ENCODE results near the gene HIVEP3.
"Not testable (repeated sequence)": the region's sequence is repeated elsewhere in the genome, so short reads cannot be mapped to it uniquely, and the experiment has no call there.

HIVEP3 gene

DNA sequence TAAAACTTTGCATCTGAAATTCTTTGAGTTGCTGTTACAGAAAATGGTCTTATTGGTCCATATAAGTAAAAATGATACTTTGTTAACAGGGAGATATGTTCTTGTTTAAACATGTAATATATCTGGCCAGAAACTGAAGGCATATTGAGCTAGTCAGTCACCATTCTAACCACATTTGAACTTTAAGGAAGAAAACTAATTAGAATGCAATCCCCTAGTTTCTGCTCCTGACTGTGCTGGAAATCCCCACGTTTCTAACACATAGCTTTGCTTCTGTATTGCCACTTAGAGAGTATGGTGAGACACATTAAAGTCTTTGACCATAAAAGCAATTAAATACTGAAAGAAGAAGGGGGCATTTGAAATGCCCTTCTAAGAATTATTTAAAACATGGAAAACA, 32.1 kb upstream of the HIVEP3 start:
- H3K4me1 ChIP-seq (ENCODE audit: control insufficient read depth, insufficient read depth, low read length, poor library complexity, severe bottlenecking): peaks cover 9% of the 10 kb centered on the region
- no peak overlapping the region for H3K4me3 ChIP-seq (ENCODE audit: extremely low read depth, insufficient read depth, low read length, poor library complexity, severe bottlenecking)
- no peaks in the 10 kb centered on the region for H3K36me3 ChIP-seq (ENCODE audit: control insufficient read depth, insufficient read depth, low read length)
- 40% methylated on average over 1 of the region's 1 CpG; no CpG with 5 or more reads in 1 of the 2 experiments for WGBS, 2 experiments (ENCODE audit: insufficient coverage in 2 of 2)
- peaks cover 5% of the 10 kb centered on the region for H3K9me3 ChIP-seq (ENCODE audit: control insufficient read depth, low read length)
- H3K27ac ChIP-seq (ENCODE audit: low read depth, low read length, severe bottlenecking): no peak overlapping the region

DNA sequence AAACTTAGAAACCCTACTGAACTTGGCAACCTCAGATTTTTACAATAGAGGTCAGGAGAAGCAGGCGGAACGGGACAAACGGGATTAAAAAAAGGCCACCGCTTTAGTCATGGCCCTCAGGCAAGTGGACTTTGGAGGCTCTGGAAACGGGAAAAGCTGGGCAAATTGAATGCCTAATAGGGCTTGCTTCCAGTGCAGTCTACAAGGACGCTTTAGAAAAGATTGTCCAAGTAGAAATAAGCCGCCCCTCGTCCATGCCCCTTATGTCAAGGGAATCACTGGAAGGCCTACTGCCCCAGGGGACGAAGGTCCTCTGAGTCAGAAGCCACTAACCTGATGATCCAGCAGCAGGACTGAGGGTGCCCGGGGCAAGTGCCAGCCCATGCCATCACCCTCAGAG, 27.2 kb upstream of the HIVEP3 start:
- H3K4me3 ChIP-seq (ENCODE audit: extremely low read depth, insufficient read depth, low read length, poor library complexity, severe bottlenecking); H3K4me1 ChIP-seq (ENCODE audit: control insufficient read depth, insufficient read depth, low read length, poor library complexity, severe bottlenecking); H3K36me3 ChIP-seq (ENCODE audit: control insufficient read depth, insufficient read depth, low read length); H3K27ac ChIP-seq (ENCODE audit: low read depth, low read length, severe bottlenecking): not testable (repeated sequence)
- peaks cover 11% of the 10 kb centered on the region for H3K9me3 ChIP-seq (ENCODE audit: control insufficient read depth, low read length)
- WGBS, 2 experiments (ENCODE audit: insufficient coverage in 2 of 2): 92 to 96% methylated on average over 9 to 10 of the region's 10 CpGs

DNA sequence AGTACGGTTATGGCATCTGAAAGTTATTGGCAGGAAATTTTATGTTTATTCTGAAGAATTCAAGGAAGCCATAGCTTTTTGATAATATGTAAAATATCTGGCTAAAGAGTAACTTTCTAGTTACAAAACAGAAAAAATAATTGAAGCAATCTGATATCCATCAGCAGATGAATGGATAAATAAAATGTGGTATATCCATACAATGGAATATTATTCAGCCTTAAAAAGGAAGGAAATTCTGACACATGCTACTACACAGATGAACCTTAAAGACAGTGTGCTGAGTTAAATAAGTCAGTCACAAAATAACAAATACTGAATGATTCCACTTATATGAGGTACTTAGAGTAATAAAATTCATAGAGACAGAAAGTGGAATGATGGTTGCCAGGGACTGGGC, 25.0 kb upstream of the HIVEP3 start:
- Histone ChIP-seq H3K4me1 (ENCODE audit: control insufficient read depth, insufficient read depth, low read length, poor library complexity, severe bottlenecking) (no peaks in the 10 kb centered on the region), H3K4me3 (ENCODE audit: extremely low read depth, insufficient read depth, low read length, poor library complexity, severe bottlenecking) (no peak overlapping the region), H3K9me3 (ENCODE audit: control insufficient read depth, low read length) (peaks cover 6% of the 10 kb centered on the region), H3K36me3 (ENCODE audit: control insufficient read depth, insufficient read depth, low read length) (no peaks in the 10 kb centered on the region), H3K27ac (ENCODE audit: low read depth, low read length, severe bottlenecking) (no peak overlapping the region)
- no CpG with 5 or more reads among the region's 1 CpG for WGBS, 2 experiments (ENCODE audit: insufficient coverage in 2 of 2)

DNA sequence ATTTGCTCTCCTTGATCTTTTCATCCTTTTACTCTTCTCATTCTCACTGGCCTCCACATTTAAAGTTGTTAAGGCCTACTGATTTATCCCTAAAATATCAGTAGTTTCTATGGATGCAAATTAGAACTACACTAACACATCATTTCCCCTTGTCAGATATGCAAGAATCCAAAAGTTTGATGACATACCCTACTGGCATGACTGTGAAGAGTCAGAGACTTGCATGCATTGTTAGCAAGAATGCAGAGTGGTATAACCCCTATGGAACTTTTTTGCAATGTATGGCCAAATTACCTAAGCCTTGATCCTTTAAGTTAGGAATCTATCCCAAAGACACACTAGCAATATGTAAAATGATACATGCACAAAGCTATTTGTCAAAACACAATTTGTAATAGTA, 23.6 kb upstream of the HIVEP3 start:
- H3K27ac ChIP-seq (ENCODE audit: low read depth, low read length, severe bottlenecking): no peak overlapping the region
- no peak overlapping the region for H3K4me3 ChIP-seq (ENCODE audit: extremely low read depth, insufficient read depth, low read length, poor library complexity, severe bottlenecking)
- H3K36me3 ChIP-seq (ENCODE audit: control insufficient read depth, insufficient read depth, low read length): no peaks in the 10 kb centered on the region
- H3K4me1 ChIP-seq (ENCODE audit: control insufficient read depth, insufficient read depth, low read length, poor library complexity, severe bottlenecking): no peaks in the 10 kb centered on the region
- peaks cover 6% of the 10 kb centered on the region for H3K9me3 ChIP-seq (ENCODE audit: control insufficient read depth, low read length)

DNA sequence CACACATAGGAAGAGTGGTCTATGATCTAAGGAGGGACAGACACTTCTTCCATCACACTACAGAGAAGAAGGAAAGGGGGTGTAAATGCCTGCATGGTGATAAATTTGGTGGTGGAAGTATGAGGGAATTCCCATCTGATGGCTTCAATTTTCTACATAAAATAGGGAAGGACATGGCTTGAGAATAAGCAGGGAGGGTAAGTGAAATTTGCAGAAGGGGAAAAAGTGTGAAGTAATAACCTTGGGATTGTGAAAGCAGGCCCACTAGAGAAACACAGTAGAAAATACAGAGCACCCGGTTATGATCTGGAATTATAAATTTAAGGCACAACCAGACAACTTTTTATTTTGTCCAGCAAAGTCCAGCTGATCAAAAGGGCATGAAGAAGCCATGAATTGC, 22.7 kb upstream of the HIVEP3 start:
- WGBS, 2 experiments (ENCODE audit: insufficient coverage in 2 of 2): 83% methylated on average over 1 of the region's 1 CpG; no CpG with 5 or more reads in 1 of the 2 experiments
- no peaks in the 10 kb centered on the region for H3K36me3 ChIP-seq (ENCODE audit: control insufficient read depth, insufficient read depth, low read length)
- H3K9me3 ChIP-seq (ENCODE audit: control insufficient read depth, low read length): peaks cover 6% of the 10 kb centered on the region
- H3K4me1 ChIP-seq (ENCODE audit: control insufficient read depth, insufficient read depth, low read length, poor library complexity, severe bottlenecking): no peaks in the 10 kb centered on the region
- H3K4me3 ChIP-seq (ENCODE audit: extremely low read depth, insufficient read depth, low read length, poor library complexity, severe bottlenecking): no peak overlapping the region
- no peak overlapping the region for H3K27ac ChIP-seq (ENCODE audit: low read depth, low read length, severe bottlenecking)

DNA sequence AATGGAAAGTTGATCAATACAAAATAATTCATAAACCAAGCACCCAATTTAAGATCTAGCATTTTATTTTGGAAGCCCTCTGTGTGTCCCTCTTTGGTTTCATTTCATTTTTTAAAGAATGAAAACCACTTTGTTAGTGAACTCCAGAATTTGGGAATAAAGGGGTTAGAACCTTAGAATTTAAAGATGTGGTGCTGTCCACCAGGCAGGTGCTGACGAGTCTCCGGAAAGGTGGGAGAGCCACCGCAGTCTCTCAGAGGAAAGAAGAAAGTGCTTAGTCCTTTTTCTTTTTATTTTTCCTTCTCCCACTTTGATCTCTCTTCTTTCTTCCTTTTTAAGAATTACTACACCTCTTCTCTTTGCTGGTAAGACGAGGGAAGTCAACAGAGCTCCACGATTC, 20.5 kb upstream of the HIVEP3 start:
- H3K4me3 ChIP-seq (ENCODE audit: extremely low read depth, insufficient read depth, low read length, poor library complexity, severe bottlenecking): no peak overlapping the region
- 50 to 67% methylated on average over 3 of the region's 5 CpGs for WGBS, 2 experiments (ENCODE audit: insufficient coverage in 2 of 2)
- no peak overlapping the region for H3K27ac ChIP-seq (ENCODE audit: low read depth, low read length, severe bottlenecking)
- H3K4me1 ChIP-seq (ENCODE audit: control insufficient read depth, insufficient read depth, low read length, poor library complexity, severe bottlenecking): peaks cover 2% of the 10 kb centered on the region
- H3K9me3 ChIP-seq (ENCODE audit: control insufficient read depth, low read length): peaks cover 3% of the 10 kb centered on the region
- no peaks in the 10 kb centered on the region for H3K36me3 ChIP-seq (ENCODE audit: control insufficient read depth, insufficient read depth, low read length)

DNA sequence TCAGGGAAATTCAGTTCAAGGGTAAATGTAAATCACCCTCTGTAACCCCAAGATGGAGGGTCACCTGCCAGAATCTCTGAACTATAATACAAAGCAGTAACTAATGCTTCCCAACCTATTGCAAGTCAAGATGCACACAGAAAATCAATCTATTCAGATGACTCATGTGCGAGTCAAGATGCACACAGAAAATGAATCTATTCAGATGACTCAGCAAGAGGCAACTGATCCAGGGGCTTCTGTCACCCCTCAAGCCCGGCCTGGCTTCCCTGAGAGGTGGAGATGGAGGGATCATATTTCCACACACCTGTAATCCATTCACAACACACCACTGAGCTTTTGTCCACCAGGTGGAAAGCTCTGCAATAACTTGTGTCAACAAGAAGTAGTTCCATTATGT, 17.4 kb upstream of the HIVEP3 start:
- Histone ChIP-seq H3K9me3 (ENCODE audit: control insufficient read depth, low read length) (no peaks in the 10 kb centered on the region), H3K4me3 (ENCODE audit: extremely low read depth, insufficient read depth, low read length, poor library complexity, severe bottlenecking) (no peak overlapping the region), H3K36me3 (ENCODE audit: control insufficient read depth, insufficient read depth, low read length) (no peaks in the 10 kb centered on the region), H3K27ac (ENCODE audit: low read depth, low read length, severe bottlenecking) (no peak overlapping the region), H3K4me1 (ENCODE audit: control insufficient read depth, insufficient read depth, low read length, poor library complexity, severe bottlenecking) (peaks cover 2% of the 10 kb centered on the region)
- WGBS, 2 experiments (ENCODE audit: insufficient coverage in 2 of 2): no CpG with 5 or more reads among the region's 2 CpGs

DNA sequence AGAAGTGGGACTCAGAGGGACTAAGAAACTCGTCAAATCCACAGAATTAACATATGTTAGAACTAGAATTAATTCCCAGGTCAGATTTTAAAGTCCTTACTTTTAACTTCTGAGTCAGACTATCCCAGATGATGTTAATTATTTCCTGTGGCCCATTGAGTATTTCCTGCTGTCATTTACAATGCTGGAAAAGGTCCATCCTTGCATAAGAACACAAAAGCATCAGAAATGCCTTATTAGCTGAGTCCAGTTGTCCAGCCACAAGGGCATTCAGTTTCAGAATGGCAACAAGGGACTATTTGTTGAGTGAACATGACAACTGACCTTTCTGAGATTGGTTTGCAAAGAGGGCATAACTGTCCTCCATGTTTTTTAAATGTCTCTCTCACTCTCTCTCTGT, 16.5 kb upstream of the HIVEP3 start:
- H3K27ac ChIP-seq (ENCODE audit: low read depth, low read length, severe bottlenecking): no peak overlapping the region
- no peak overlapping the region for H3K4me3 ChIP-seq (ENCODE audit: extremely low read depth, insufficient read depth, low read length, poor library complexity, severe bottlenecking)
- H3K4me1 ChIP-seq (ENCODE audit: control insufficient read depth, insufficient read depth, low read length, poor library complexity, severe bottlenecking): peaks cover 2% of the 10 kb centered on the region
- H3K36me3 ChIP-seq (ENCODE audit: control insufficient read depth, insufficient read depth, low read length): no peaks in the 10 kb centered on the region
- no peaks in the 10 kb centered on the region for H3K9me3 ChIP-seq (ENCODE audit: control insufficient read depth, low read length)
- WGBS, 2 experiments (ENCODE audit: insufficient coverage in 2 of 2): 80% methylated on average over 1 of the region's 1 CpG; no CpG with 5 or more reads in 1 of the 2 experiments

DNA sequence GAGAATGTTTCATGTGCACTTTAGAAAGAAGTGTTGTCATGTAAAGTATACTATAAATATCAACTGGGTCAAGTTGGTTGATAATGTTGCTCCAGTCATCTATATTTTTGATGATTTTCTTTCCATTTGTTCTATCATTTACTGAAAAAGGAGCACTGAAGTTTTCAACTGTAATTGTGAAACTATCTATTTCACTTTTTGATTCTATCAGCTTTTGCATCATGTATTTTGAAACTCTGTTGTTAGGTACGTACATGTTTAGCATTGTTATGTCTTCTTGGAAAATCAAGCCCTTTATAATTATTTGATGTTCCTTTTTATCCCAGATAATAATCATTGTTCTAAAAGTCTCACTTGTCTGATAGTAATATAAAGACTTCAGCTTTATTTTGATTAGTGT, 14.4 kb upstream of the HIVEP3 start:
- Histone ChIP-seq H3K36me3 (ENCODE audit: control insufficient read depth, insufficient read depth, low read length) (no peaks in the 10 kb centered on the region), H3K27ac (ENCODE audit: low read depth, low read length, severe bottlenecking) (no peak overlapping the region), H3K9me3 (ENCODE audit: control insufficient read depth, low read length) (no peaks in the 10 kb centered on the region), H3K4me1 (ENCODE audit: control insufficient read depth, insufficient read depth, low read length, poor library complexity, severe bottlenecking) (peaks cover 2% of the 10 kb centered on the region), H3K4me3 (ENCODE audit: extremely low read depth, insufficient read depth, low read length, poor library complexity, severe bottlenecking) (no peak overlapping the region)
- WGBS, 2 experiments (ENCODE audit: insufficient coverage in 2 of 2): no CpG with 5 or more reads among the region's 1 CpG

DNA sequence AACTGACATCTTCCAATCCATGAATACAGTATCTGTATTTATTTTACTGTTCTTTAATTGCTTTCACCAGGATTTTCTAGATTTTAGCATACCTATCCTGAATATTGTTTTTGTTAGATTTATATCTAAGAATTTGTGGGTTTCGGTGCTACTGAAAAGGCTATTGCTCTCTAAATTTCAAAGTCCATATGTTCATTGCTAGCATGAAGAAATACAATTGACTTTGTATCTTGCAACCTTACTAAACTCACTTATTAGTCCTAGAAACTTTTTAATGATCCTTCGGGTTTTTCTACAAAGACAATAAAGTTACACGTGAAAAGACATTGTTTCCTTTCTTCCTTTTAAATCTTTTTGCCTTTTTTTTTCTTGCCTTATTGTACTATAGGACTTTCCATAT, 12.9 kb upstream of the HIVEP3 start:
- Histone ChIP-seq H3K4me3 (ENCODE audit: extremely low read depth, insufficient read depth, low read length, poor library complexity, severe bottlenecking) (no peak overlapping the region), H3K27ac (ENCODE audit: low read depth, low read length, severe bottlenecking) (no peak overlapping the region), H3K36me3 (ENCODE audit: control insufficient read depth, insufficient read depth, low read length) (no peaks in the 10 kb centered on the region), H3K4me1 (ENCODE audit: control insufficient read depth, insufficient read depth, low read length, poor library complexity, severe bottlenecking) (peaks cover 2% of the 10 kb centered on the region), H3K9me3 (ENCODE audit: control insufficient read depth, low read length) (no peaks in the 10 kb centered on the region)
- 86 to 100% methylated on average over 1 to 2 of the region's 3 CpGs for WGBS, 2 experiments (ENCODE audit: insufficient coverage in 2 of 2)

DNA sequence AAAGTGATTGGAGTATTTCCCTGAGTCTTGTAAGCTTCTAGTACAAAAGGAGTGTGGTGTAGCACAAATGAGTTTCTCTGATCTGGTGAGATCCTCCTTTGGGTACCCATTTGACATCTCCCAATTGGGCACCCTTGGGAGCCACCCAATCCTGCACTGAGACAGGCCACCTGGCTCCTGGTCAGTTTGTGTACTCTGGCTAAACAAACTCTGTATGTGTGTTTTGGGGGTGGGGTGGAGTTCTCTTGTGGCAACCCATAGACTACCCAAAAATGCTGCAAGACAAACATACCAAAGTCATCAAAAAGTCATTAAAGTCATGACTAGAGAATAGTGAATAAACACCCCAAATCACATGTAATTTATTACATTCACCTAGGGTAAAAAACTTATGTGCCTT, 8.4 kb upstream of the HIVEP3 start:
- Histone ChIP-seq H3K4me3 (ENCODE audit: extremely low read depth, insufficient read depth, low read length, poor library complexity, severe bottlenecking) (no peak overlapping the region), H3K9me3 (ENCODE audit: control insufficient read depth, low read length) (no peaks in the 10 kb centered on the region), H3K27ac (ENCODE audit: low read depth, low read length, severe bottlenecking) (no peak overlapping the region), H3K4me1 (ENCODE audit: control insufficient read depth, insufficient read depth, low read length, poor library complexity, severe bottlenecking) (no peaks in the 10 kb centered on the region), H3K36me3 (ENCODE audit: control insufficient read depth, insufficient read depth, low read length) (no peaks in the 10 kb centered on the region)

DNA sequence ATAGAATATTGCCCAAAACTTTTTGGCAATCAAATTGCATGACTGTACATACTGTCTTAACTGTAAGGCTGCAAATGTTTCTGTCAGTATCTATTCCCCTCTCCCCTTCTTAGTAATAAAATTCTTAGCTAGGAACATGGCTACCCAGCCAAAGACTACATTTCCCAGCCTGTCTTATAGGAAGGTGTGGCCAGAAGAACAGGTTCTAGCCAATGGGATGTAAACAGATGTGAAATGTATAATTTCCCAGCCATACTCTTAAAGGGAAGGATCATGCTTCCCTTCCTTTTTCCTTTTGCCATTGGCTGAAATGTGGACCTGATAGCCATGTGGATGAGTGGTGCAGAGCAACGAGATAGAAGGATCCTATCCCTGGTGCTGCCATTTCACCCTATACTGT, 7.0 kb upstream of the HIVEP3 start:
- Histone ChIP-seq H3K27ac (ENCODE audit: low read depth, low read length, severe bottlenecking) (no peak overlapping the region), H3K9me3 (ENCODE audit: control insufficient read depth, low read length) (no peaks in the 10 kb centered on the region), H3K4me3 (ENCODE audit: extremely low read depth, insufficient read depth, low read length, poor library complexity, severe bottlenecking) (no peak overlapping the region), H3K4me1 (ENCODE audit: control insufficient read depth, insufficient read depth, low read length, poor library complexity, severe bottlenecking) (no peaks in the 10 kb centered on the region), H3K36me3 (ENCODE audit: control insufficient read depth, insufficient read depth, low read length) (no peaks in the 10 kb centered on the region)
- WGBS, 2 experiments (ENCODE audit: insufficient coverage in 2 of 2): no CpG with 5 or more reads among the region's 1 CpG
